ENCODE measurements around the gene KNL1.

Gene KNL1

DNA sequence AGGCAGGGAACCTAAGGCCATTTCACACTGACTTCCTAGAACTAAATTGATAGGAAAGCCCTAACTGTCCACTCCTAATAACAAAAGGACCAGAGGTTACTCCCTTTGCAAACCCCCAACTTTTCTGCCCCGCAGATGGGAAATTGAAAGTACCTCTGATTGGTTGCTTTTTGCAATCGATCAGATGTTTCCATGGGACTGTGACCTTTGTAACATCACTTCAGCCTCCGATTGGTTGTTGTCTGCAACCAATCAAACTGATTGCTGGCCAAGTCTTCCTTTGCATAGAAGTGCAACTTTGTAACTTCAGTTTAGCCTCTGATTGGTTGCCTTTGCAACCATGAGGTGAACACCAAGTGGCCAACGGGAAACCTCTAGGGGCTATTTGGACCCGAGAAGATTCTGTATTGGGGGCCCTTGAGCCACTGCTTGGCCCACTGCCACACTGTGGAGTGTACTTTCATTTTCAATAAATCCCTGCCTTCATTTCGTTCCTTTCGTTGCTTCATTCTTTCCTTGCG is 11.3 kb upstream of the KNL1 start:
- in situ Hi-C loops (cut with MboI; ENCODE audit: low sequenced_read_pairs) = no loop called here

DNA sequence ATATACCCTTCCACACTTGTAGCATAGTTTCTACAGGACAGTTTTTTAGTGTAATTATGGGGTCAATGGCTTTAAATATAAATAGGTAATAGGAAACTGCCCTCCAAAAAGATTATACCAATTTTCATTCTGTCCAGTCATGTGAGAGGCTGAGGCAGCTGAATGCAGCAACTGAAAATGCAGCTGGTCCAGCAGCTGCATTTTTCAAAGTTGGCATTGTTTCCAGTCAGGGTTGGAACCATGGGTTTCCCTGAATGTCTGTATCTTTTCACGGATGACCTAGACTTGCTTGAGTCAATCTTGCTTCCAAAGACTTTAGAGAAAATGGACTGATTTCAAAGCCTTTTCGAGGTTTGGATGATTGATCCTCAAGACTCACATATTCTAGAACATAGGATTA is 9.9 kb upstream of the KNL1 start:
- in situ Hi-C loops (cut with MboI; ENCODE audit: low sequenced_read_pairs) = no loop called here

DNA sequence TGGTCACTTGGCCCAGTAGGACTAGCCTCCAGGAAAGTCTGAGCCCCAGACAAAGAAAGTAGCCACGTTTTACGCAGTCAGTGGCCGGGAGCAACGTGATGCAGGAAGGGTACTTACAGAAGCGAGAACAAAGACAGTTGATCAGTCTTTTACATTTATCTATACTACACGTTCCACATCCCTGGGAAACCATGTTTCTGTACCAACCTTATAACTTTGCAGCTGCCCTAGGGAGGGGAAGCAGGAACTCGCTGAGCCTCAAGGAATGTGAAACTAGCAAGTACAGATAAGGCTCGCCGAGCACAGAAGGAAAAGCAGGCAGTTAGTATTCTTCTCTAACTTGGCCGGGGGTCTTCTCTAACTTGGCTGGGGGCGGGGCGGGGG is 3.4 kb upstream of the KNL1 start:
- in situ Hi-C loops (cut with MboI; ENCODE audit: low sequenced_read_pairs) = no loop called here

DNA sequence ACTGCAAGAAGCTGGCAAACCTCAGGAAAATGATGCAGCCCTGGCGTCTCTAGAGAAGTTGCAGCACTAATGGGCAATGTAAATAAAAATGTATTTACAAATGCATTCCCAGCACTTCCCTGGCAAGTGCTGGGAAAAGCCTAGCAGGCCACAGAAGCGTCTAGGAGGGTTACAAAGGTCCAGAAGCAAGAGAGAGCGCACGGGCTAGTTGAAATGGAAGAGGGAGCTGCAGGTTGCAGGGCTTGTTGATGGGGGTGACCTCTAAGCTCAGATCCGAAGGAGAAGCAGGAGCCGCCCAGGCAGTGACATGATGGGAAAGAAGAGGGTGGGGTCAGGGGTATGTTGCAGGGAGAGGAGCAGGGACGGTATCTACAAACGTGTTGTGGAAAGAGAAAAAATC is 2.7 kb upstream of the KNL1 start:
- in situ Hi-C loops (cut with MboI; ENCODE audit: low sequenced_read_pairs) = no loop called here

DNA sequence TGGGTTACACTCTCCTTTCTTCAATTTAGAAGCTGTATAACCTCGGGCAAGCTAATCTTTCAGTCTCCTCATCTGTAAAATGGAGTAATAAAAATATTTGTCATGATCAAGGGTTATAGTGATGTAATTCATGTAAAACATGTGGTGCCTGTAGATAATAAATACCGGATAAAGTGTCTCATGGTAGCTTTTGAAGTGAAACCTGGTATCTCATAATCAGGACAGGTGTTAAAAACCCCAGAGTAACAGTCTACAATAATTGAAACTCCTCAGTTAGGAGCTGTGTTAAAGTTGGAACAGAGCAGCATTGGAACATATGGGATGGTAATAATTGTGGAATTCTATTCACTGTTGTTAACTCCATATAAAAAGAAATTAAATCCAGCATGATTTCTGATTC is 884 bp upstream of the KNL1 start:
- in situ Hi-C loops (cut with MboI; ENCODE audit: low sequenced_read_pairs) = no loop called here

DNA sequence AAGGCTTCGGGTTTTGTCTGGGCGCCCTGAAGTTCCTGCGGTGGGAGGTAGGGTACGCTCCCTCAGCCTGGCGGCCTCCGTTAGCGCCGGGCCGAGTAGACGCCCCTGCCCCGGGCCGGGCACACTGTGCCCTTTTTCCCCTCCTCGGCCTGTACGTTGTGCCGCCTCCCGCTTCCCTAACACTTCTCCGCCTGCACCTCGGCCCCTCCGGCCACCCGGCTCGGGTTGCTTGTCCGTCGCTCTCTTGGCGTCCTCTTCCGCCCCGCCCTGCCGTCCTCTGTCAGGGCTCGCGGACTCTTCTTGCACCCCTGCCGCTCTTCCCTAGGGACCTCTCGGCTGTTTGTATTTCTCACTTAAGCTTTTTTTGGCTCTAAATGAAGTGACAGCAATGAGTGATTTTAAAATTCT is 384 bp downstream of the KNL1 start:
- in situ Hi-C loops (cut with MboI; ENCODE audit: low sequenced_read_pairs) = no loop called here

DNA sequence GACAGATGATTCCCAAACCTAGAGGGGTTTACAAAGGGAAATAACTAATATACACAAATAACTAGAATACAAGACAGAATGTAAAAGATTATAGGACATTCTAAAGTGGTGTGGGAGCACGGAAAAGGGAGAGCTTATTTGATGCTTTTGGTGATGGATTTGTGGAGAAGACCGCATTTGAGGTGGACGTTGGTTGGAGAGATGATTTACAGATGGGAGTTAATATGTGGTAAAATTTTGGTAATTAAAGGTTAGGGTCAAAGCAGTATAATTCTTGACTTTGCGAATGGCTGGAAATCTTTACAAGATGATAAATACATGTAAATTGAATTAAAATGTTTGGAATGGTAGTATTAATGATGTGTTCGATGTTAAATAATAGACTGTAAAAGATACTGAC is 1.2 kb downstream of the KNL1 start:
- in situ Hi-C loops (cut with MboI; ENCODE audit: low sequenced_read_pairs) = no loop called here

DNA sequence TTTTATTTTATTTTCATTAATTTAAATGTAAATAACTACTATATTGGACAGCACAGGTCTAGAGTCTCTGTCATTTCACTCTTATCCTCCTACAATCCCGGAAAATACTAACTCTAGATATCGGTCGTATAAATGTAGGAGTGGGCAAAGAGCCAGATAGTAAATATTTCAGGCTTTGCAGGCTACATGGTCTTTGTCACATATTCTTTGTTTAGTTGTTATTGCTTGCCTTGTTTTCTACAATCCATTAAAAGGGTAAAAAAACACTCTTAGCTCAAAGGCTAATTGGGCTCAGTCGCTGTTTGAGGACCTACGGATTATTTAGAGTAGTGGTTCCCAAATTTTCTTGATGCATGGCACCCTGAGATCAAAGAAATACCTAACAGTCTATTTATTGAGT is 1.7 kb downstream of the KNL1 start:
- in situ Hi-C loops (cut with MboI; ENCODE audit: low sequenced_read_pairs) = no loop called here

DNA sequence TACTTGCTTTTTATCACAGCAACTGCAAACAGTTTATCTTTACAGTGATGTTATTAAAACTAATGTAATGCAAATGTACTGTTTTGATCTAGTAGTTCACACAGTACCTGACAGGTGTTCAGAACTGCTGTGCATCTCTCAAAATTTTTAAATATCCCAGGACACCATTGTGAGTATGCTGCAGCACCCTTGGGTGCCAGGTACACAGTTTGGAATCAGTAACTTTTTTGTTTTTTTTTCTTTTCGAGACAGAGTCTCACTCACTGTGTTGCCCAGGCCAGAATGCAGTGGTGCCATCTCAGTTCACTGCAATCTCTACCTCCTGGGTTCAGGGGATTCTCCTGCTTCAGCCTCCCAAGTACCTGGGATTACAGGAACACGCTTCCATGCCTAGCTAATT is 3.0 kb downstream of the KNL1 start:
- in situ Hi-C loops (cut with MboI; ENCODE audit: low sequenced_read_pairs) = no loop called here

DNA sequence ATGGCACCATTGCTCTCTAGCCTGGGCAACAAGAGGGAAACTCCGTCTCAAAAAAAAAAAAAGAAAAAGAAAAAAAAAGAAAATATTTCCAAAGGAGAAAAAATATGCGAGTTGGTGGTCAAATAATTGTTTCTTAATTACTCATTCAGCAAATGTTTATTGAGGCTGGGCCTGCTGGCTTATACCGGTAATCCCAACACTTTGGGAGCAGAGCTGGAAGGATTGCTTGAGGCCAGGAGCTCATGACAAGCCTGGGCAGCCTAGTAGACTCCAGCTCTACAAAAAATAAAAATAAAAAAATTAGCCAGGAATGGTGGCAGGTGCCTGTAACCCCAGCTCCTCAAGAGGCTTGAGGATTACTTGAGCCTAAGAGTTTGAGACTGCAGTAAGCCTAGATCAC is 4.1 kb downstream of the KNL1 start:
- in situ Hi-C loops (cut with MboI; ENCODE audit: low sequenced_read_pairs) = no loop called here

DNA sequence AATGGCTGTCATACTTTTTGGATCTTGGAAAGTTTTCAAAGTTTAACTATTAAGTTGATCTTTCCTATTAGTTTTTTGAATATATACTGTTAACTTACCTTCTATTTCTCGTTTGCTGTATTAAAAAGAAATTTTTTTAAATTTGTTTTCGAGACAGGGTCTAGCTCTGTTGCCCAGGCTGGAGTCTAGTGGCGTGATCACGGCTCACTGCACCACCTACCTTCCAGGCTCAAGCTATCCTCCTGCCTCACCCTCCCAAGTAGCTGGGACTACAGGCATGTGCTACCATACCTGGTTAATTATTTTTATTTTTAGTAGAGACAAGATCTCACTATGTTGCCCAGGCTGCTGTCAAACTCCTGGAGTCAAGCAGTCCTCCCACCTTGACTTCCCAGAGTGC is 4.6 kb downstream of the KNL1 start:
- in situ Hi-C loops (cut with MboI; ENCODE audit: low sequenced_read_pairs) = no loop called here

DNA sequence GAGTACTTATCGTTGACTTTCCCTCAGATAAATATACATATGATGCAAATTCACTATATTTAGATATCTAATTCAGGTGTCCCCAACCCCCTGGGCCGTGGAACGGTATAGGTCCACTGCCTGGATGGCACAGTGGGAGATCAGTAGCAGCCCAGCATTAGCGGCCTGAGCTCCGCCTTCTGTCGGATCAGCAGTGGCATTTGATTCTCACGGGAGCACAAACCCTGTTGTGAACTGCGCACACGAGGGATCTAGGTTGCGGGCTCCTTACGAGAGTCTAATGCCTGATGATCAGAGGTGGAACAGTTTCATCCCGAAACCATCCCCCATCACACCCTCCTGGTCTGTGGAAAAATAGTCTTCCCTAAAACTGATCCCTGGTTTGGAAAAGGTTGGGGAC is 6.9 kb downstream of the KNL1 start:
- in situ Hi-C loops (cut with MboI; ENCODE audit: low sequenced_read_pairs) = no loop called here

DNA sequence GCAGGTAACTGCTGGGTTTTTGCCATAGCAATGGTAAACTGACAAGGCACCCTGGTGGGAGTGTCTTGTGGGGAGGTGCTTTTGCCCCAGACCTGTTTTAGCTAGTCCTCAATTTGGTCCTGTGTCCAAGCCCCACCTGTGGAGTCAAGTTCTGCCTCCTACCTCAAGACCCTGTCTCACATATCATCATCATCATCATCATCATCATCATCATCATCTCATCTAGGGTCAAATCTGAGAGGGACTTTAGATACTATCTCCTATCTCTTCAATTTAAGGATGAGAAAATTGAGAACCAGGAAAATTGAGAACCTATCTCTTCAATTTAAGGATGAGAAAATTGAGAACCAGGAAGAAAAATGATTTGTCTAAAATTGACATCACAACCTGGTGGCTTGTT is 9.9 kb downstream of the KNL1 start:
- in situ Hi-C loops (cut with MboI; ENCODE audit: low sequenced_read_pairs) = no loop called here

DNA sequence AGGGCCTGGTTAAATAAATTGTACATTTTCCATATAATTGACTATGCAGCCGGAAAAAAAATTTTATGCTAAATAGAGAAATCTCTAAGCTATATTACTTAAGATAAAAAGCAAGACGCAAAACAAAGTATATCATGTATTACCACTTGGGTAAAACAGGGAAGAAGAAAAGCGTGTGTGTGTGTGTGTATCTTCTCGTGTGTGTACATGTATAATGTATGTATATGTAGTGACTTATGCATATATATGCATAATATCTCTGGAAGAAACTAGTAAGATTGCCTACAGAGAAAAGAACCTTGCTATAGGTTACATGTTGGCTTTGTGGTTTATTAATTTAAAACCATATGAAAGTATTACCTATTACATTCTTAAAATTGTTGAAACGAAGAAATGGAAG is 19.0 kb downstream of the KNL1 start:
- in situ Hi-C loops (cut with MboI; ENCODE audit: low sequenced_read_pairs) = no loop called here

DNA sequence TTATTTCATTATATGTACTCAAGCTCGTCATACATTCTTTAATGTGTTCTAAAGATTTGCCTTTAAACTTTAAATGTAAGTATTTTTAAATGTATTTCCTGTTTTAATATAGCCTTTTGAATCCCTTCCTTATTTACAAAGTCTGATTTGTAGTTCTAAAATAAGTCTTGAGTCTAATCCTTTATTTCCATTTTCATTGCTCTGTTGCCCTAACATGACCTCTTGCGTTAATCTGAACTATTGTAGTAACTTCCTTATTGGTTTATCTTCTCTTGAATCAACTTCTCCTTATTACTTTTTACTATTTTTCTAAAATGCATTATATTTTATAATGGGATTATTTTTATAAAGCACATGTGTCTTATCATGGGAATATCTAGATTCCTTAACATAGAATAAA is 24.0 kb downstream of the KNL1 start:
- in situ Hi-C loops (cut with MboI; ENCODE audit: low sequenced_read_pairs) = no loop called here

DNA sequence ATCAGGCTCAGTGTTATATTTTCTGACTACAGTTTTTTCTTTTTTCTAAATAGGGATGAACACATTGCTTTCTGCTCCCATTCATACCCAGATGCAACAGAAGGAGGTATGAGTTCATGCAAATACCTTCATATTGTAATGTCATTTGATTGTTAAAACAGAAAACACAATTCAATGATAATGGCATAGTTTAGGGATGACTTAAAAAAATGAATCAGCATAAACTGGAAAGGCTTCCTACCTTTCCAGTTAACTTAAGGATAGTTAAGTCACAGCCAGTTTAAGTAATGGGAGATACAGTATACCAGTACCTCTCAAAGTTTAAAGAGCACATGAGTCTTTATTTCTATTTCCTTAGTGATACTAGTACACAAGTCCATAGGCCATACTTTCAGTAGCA is 24.9 kb downstream of the KNL1 start:
- in situ Hi-C loops (cut with MboI; ENCODE audit: low sequenced_read_pairs) = no loop called here

DNA sequence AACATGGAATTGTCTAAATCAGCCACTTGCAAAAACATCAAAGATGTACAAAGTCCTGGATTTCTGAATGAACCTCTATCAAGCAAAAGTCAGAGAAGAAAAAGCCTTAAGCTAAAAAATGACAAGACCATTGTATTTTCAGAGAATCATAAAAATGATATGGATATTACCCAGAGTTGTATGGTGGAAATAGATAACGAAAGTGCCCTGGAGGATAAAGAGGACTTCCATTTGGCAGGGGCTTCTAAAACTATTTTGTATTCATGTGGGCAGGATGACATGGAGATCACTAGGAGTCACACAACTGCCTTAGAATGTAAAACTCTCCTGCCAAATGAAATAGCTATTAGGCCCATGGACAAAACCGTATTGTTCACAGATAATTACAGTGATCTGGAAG is 29.3 kb downstream of the KNL1 start:
- in situ Hi-C loops (cut with MboI; ENCODE audit: low sequenced_read_pairs) = no loop called here

DNA sequence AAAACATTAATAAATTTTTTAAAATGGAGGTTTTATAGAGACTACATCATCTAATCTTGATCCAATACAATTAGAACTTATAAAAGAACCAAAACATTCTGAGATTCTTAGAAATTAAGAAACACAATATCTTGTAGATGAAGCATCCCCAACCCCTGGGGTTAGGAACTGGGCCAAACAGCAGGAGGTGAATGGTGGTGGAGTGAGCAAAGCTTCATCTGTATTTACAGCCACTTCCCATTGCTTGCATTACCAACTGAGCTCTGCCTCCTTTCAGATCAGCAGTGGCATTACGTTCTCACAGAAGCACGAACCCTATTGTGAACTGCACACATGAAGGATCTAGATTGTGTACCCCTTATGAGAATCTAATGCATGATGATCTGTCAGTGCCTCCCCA is 36.3 kb downstream of the KNL1 start:
- in situ Hi-C loops (cut with MboI; ENCODE audit: low sequenced_read_pairs) = no loop called here

DNA sequence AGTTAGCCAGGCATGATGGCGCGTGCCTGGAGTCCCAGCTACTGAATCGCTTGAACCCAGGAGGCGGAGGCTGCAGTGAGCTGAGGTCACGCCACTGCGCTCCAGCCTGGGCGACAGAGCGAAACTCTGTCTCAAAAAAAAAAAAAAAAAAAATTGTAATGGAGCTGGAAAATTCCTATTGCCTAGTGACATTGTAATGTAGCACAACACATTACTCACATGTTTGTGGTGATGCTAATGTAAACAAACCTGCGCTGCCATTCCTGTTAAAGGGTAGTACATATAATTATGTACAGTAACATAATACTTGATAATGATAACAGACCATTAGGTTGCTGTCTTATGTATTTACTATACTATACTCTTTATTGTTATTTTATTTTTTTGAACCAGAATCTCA is 39.1 kb downstream of the KNL1 start:
- in situ Hi-C loops (cut with MboI; ENCODE audit: low sequenced_read_pairs) = no loop called here

DNA sequence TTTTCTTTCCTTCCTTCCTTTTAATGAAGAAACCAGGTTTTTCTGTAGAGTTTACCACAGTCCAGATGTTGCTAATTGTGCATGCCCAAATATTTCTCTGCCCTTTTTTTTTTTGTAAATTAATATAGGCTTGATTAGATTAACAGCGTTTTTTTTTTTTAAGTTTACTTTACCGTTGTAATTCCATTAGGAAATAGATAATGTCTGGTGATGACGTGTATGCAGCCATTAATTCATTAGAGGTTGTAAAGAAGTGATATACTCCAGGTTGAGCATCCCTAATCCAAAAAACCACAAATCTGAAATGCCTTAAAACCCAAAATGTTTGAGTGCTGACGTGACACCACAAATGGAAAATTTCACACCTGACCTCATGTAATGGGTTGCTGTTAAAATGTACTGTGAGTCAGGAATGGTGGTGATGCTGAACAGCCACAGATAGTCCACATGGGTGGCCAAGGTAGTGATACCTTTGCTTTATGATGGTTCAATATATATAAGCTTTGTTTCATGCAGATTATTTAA is 43.2 kb downstream of the KNL1 start:
- in situ Hi-C loops (cut with MboI; ENCODE audit: low sequenced_read_pairs) = no loop called here

DNA sequence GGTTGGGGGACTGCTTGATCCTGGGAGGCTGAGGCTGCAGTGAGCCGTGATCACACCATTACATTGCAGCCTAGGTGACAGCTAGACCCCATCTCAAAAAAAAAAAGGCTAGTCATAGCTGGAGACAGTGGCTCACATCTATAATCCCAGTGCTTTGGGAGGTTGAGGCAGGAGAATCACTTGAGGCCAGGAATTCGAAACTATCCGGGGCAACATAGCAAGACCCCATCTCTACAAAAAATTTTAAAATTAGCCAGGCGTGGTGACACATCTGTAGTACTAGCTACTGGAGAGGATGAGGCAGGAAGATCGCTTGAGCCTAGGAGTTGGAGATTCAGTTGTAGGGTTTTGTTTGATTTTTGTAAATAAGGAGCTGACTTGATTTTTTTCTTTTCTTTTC is 45.6 kb downstream of the KNL1 start:
- in situ Hi-C loops (cut with MboI; ENCODE audit: low sequenced_read_pairs) = no loop called here

DNA sequence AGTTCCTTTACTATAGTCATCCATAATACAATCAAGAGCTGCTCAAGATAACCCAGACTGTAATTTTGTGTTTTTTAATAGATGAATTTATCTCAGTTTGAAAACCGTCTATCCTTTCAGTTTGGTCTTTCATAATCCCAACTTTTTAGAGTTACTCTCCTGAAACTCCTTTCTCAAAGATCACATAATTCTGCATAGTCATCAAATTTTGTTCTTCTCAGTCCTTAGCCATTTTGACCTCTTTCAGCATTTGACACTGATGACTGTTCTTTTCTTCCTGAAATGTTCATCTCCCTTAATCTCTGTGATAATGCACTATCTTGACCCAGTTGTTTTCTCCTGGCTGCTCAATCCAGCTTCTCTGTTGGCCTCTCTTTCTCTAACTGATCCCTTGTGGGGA is 53.5 kb downstream of the KNL1 start:
- in situ Hi-C loops (cut with MboI; ENCODE audit: low sequenced_read_pairs) = no loop called here

DNA sequence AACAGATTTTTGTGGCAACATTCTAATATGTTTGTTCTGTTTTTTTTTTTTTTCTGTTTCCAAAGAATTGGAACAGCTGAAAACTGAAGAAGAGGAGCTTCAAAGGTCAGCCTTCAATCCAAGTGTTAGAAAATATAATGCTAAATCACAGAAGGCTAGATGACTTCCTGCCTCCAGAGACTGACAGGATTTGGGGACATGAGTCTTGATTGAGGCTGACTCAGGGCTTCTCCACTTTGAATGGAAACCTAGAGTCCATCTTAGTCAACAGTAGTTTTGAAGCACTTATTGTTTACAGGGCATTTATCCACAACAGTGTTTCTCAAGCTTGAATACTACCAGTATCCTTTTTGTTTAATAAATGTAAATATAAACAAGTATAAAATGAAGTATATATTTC is 56.4 kb downstream of the KNL1 start:
- in situ Hi-C loops (cut with MboI; ENCODE audit: low sequenced_read_pairs) = no loop called here

DNA sequence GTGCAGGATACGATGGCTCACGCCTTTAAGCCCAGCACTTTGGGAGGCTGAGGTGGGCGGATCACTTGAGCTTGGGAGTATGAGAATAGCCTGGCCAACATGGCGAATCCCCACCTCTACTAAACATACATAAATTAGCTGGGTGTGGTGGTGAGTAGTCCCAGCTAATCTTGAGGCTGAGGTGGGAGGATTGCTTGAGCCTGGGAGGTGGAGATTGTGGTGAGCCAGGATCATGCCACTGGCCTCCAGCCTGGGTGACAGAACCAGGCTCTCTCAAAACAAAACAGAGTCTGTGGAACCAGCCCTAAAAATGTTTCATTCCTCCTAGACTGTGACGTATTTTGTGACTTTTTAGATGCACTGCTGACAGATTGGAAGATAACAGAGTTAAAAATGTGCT is 66.6 kb downstream of the KNL1 start:
- in situ Hi-C loops (cut with MboI; ENCODE audit: low sequenced_read_pairs) = no loop called here

All from HL-60/S4 treated with retinoic acid at 250 ng/mL for 4 days and 3 days (cell line).